ENCODE data around the gene LCN12. TPM values are rescaled to one million over a fixed set of nuclear protein-coding genes. Genes with fewer than 3 reads are reported as not detected.

The LCN12 gene, protein sequence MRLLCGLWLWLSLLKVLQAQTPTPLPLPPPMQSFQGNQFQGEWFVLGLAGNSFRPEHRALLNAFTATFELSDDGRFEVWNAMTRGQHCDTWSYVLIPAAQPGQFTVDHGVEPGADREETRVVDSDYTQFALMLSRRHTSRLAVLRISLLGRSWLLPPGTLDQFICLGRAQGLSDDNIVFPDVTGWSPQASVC
- polyA plus RNA-seq: not detected in 2 replicates

GRCh38 chr9:136951541-136952320, at the start of gene LCN12:
Gene LCN12 (plus strand): TSS chr9:136952273. CDS start chr9:136952328, 55 bp downstream.

DNA sequence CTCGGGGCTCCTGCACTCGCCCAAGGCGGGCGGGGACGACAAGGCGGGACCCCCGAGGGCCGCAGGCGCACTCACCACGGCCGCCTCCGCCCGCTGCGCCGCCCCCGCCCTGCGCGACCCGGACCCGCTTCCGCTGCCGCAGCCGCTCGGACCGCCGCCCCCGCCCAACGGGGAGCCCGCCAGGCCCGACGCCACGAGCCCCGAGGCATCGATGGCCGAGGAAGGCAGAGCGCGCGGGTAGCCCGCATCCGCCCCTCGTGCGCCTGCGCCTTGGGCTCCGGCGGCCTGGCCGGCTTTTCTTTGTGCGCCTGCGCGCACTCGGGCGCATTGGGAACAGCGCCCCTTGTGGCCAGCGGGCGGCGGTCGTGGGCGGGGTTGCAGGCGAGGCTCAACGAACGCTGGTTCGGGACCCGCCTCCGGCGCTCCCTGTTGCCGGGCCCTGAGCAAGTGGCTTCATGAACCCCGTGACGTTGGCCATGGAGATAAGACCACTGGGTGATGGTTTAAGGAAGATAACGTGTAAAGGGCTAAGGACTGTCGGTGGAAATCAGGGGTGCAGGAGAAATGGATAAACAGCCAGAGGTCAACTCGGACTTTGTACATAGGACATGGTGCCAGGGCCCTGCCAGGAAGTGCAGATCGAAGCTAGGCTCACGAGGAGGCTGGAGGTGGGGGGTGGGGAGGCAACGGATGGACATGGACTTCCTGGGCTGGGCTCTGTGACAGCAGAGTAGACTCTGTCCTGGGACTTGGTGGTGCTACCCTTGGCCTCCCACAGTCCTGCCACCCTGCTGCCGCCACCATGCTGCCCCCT, 7.3 kb upstream of the LCN12 start, which contains the start of the genes C8G and FBXW5:
Gene C8G (plus strand): TSS at position 725 of the 814 bp plus-strand sequence. CDS start 78 bp downstream, at position 803.
Gene FBXW5 (minus strand): TSS at position 220 of the 814 bp plus-strand sequence. CDS start 655 bp downstream, outside the sequence.

GRCh38 chr9:136977223-136977622, 25.1 kb downstream of the LCN12 start, which contains the start of gene PTGDS:
Gene PTGDS (plus strand): TSS chr9:136977504. CDS start chr9:136977579, 75 bp downstream.

GRCh38 chr9:136982232-136983051, 30.4 kb downstream of the LCN12 start, which contains the start of gene LCNL1:
Gene LCNL1 (plus strand): TSS chr9:136982993. CDS start chr9:136983587, 594 bp downstream.

DNA sequence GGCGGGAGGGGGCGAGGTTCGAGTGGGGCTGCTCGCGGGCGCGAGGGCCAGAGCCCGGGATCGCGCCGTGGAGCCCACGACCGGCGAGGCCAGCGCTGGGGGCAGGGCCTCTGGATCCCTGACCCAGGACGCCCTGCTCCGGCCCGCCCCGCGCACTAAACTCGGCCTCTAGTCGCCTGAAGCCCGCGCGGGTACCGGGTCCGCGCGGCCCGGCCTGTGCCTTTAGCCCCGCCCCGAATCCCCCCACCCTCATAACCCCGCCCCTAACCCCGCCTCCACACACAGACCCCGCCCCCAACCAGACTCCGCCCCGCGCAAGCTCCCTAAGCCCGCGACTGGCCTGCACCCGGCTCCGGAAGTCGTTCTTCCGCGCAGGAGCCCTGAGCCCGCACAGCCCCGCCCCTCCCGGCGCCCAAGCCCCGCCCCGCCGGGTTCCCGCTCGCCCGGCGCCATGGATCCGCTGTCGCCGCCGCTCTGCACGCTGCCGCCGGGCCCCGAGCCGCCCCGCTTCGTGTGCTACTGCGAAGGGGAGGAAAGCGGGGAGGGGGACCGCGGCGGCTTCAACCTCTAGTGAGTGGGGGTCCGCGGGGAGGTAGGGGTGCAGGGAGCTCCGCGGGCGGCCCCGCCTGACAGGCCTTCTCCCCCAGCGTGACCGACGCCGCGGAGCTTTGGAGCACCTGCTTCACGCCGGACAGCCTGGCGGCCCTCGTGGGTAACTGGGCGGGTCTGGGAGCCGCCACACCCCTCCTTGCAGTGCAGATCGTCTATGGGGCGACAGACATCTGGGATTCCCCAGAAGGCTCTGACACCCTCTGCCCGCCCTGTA, 40.1 kb downstream of the LCN12 start, which contains the start of gene PAXX:
Gene PAXX (plus strand): TSS at position 430 of the 826 bp plus-strand sequence. CDS start 22 bp downstream, at position 452.

GRCh38 chr9:136996361-136997292, 44.6 kb downstream of the LCN12 start, which contains the start of gene CLIC3:
Gene CLIC3 (minus strand): TSS chr9:136996568. CDS start chr9:136996543, 25 bp downstream.

Other genes with a start within 250 kb of the LCN12 start
- gene DIPK1B, start 239.7 kb upstream of the LCN12 start, polyA plus RNA-seq: 9.0 and 15.5 TPM in 2 replicates
- not detected in 2 replicates for gene LCN10, start 209.3 kb upstream of the LCN12 start, polyA plus RNA-seq
- gene LCN6, start 203.7 kb upstream of the LCN12 start, polyA plus RNA-seq: not detected in 2 replicates
- 1.1 TPM in 1 of 2 replicates, not detected in the other for gene LCN8, start 194.0 kb upstream of the LCN12 start, polyA plus RNA-seq
- gene LCN15, start 187.8 kb upstream of the LCN12 start, polyA plus RNA-seq: not detected in 2 replicates
- 91.0 and 93.8 TPM in 2 replicates for gene TMEM141, start 160.9 kb upstream of the LCN12 start, polyA plus RNA-seq
- gene CCDC183, start 155.9 kb upstream of the LCN12 start, polyA plus RNA-seq: not detected in 2 replicates
- gene RABL6, start 144.3 kb upstream of the LCN12 start, polyA plus RNA-seq: 1.2 and 1.9 TPM in 2 replicates
- not detected in 2 replicates for gene AJM1, start 109.8 kb upstream of the LCN12 start, polyA plus RNA-seq
- gene PHPT1, start 102.9 kb upstream of the LCN12 start, polyA plus RNA-seq: 274 and 285 TPM in 2 replicates
- 0.12 and 0.14 TPM in 2 replicates for gene MAMDC4, start 99.9 kb upstream of the LCN12 start, polyA plus RNA-seq
- 421 and 539 TPM in 2 replicates for gene EDF1, start 86.0 kb upstream of the LCN12 start, polyA plus RNA-seq
- gene TRAF2, start 65.8 kb upstream of the LCN12 start, polyA plus RNA-seq: 1.1 and 1.4 TPM in 2 replicates
- gene FBXW5, start 7.5 kb upstream of the LCN12 start, polyA plus RNA-seq: 0.56 and 2.2 TPM in 2 replicates
- 0.90 TPM in 1 of 2 replicates, not detected in the other for gene C8G, start 7.0 kb upstream of the LCN12 start, polyA plus RNA-seq
- 67.9 and 135 TPM in 2 replicates for gene PTGDS, start 25.2 kb downstream of the LCN12 start, polyA plus RNA-seq
- gene LCNL1, start 30.7 kb downstream of the LCN12 start, polyA plus RNA-seq: not detected in 2 replicates
- 4.7 TPM in 2 replicates for gene PAXX, start 40.1 kb downstream of the LCN12 start, polyA plus RNA-seq
- not detected in 2 replicates for gene CLIC3, start 44.3 kb downstream of the LCN12 start, polyA plus RNA-seq
- 0.60 and 0.74 TPM in 2 replicates for gene ABCA2, start 76.0 kb downstream of the LCN12 start, polyA plus RNA-seq
- gene FUT7, start 79.8 kb downstream of the LCN12 start, polyA plus RNA-seq: not detected in 2 replicates
- 10.3 and 19.0 TPM in 2 replicates for gene NPDC1, start 93.9 kb downstream of the LCN12 start, polyA plus RNA-seq
- not detected in 2 replicates for gene ENTPD2, start 101.8 kb downstream of the LCN12 start, polyA plus RNA-seq
- gene SAPCD2, start 118.3 kb downstream of the LCN12 start, polyA plus RNA-seq: 0.24 TPM in 1 of 2 replicates, not detected in the other
- not detected in 2 replicates for gene UAP1L1, start 125.2 kb downstream of the LCN12 start, polyA plus RNA-seq
- gene MAN1B1, start 134.7 kb downstream of the LCN12 start, polyA plus RNA-seq: 5.7 and 15.4 TPM in 2 replicates
- gene DPP7, start 162.5 kb downstream of the LCN12 start, polyA plus RNA-seq: 9.9 and 22.2 TPM in 2 replicates
- gene GRIN1, start 186.9 kb downstream of the LCN12 start, polyA plus RNA-seq: 21.4 and 26.3 TPM in 2 replicates
- not detected in 2 replicates for gene LRRC26, start 217.8 kb downstream of the LCN12 start, polyA plus RNA-seq
- gene TMEM210, start 219.8 kb downstream of the LCN12 start, polyA plus RNA-seq: not detected in 2 replicates
- gene ANAPC2, start 236.3 kb downstream of the LCN12 start, polyA plus RNA-seq: 0.71 TPM in 1 of 2 replicates, not detected in the other
- 7.4 and 25.2 TPM in 2 replicates for gene SSNA1, start 236.4 kb downstream of the LCN12 start, polyA plus RNA-seq
- 0.44 and 0.99 TPM in 2 replicates for gene TPRN, start 248.5 kb downstream of the LCN12 start, polyA plus RNA-seq

All from Purkinje cell (primary cell).